WTC11 (cell line): ENCODE measurements around the gene CMC4. TPM values are rescaled to one million over a fixed set of nuclear protein-coding genes. Genes with fewer than 3 reads are reported as not detected.

Experiments used
- ATAC-seq: fragments of 200-7000 bp; cut with Tn5 transposase; 2 replicates; pipeline ENCODE4 v1.10.0; 2021; ENCODE audit warnings: mild to moderate bottlenecking, moderate library complexity
- CTCF ChIA-PET: fragments of 300-600 bp; sonication (Branson Sonifier 250); formaldehyde crosslinking; loops from one replicate; lab custom pipeline; 2021; ENCODE audit warnings: antibody characterized with exemption; lab: Charles Lee
- POLR2A ChIA-PET: fragments of 350-600 bp; sonication (Branson Sonifier 250); formaldehyde crosslinking; loops from one replicate; lab custom pipeline; 2021; ENCODE audit warnings: antibody characterized with exemption; lab: Charles Lee
- DNase-seq: peaks from one replicate; pipeline ENCODE4 v3.0.0; 2021; ENCODE audit warnings: low spot score
- H3K27ac Mint-ChIP-seq: 2 replicates; pipeline ENCODE4 v1.8.0; 2021; ENCODE audit warnings: mixed read lengths
- H3K27me3 Mint-ChIP-seq: 2 replicates; pipeline ENCODE4 v1.8.0; 2021; ENCODE audit warnings: low read depth, mild to moderate bottlenecking, moderate library complexity, mixed read lengths
- H3K36me3 Mint-ChIP-seq: 2 replicates; pipeline ENCODE4 v1.8.0; 2021; ENCODE audit warnings: mixed read lengths
- H3K4me1 Mint-ChIP-seq: 2 replicates; pipeline ENCODE4 v1.8.0; 2022; ENCODE audit warnings: mixed read lengths
- H3K4me3 Mint-ChIP-seq: 2 replicates; pipeline ENCODE4 v1.8.0; 2021; ENCODE audit warnings: mild to moderate bottlenecking, moderate library complexity, mixed read lengths
- H3K9me3 Mint-ChIP-seq: 2 replicates; pipeline ENCODE4 v1.8.0; 2021; ENCODE audit warnings: mixed read lengths
- ATF3 ChIP-seq: sonication (generic); formaldehyde crosslinking; conservative IDR thresholded peaks from 2 replicates; pipeline ENCODE4 v1.8.1; 2022; ENCODE audit warnings: mild to moderate bottlenecking, missing genetic modification reagents
- ATF6 ChIP-seq: sonication (generic); formaldehyde crosslinking; IDR thresholded peaks from 2 replicates; pipeline ENCODE4 v1.8.1; 2023; ENCODE audit warnings: mild to moderate bottlenecking, missing genetic modification reagents
- CREB1 ChIP-seq: sonication (generic); formaldehyde crosslinking; IDR thresholded peaks from 2 replicates; pipeline ENCODE4 v1.8.0; 2023; ENCODE audit warnings: mild to moderate bottlenecking, missing genetic modification reagents
- CREM ChIP-seq: sonication (generic); formaldehyde crosslinking; IDR thresholded peaks from 2 replicates; pipeline ENCODE4 v1.8.1; 2022; ENCODE audit warnings: mild to moderate bottlenecking, missing genetic modification reagents, moderate library complexity
- E2F5 ChIP-seq: sonication (generic); formaldehyde crosslinking; IDR thresholded peaks from 2 replicates; pipeline ENCODE4 v1.8.1; 2022; ENCODE audit warnings: mild to moderate bottlenecking, moderate library complexity, missing genetic modification reagents
- ERG ChIP-seq: fragments of 250-450 bp; sonication (Bioruptor Pico); IDR thresholded peaks from 2 replicates; pipeline ENCODE4 v1.8.0; 2021; ENCODE audit warnings: mild to moderate bottlenecking
- PRDM15 ChIP-seq: sonication (generic); formaldehyde crosslinking; IDR thresholded peaks from 2 replicates; pipeline ENCODE4 v1.8.0; 2022; ENCODE audit warnings: missing genetic modification reagents
- RORB ChIP-seq: fragments of 250-450 bp; sonication (Bioruptor Pico); IDR thresholded peaks from 2 replicates; pipeline ENCODE4 v1.9.0; 2021; ENCODE audit warnings: mild to moderate bottlenecking
- SMAD3 ChIP-seq: sonication (generic); formaldehyde crosslinking; IDR thresholded peaks from 2 replicates; pipeline ENCODE4 v1.8.0; 2022; ENCODE audit warnings: missing genetic modification reagents, mild to moderate bottlenecking, borderline replicate concordance
- SMAD4 ChIP-seq: sonication (generic); formaldehyde crosslinking; IDR thresholded peaks from 2 replicates; pipeline ENCODE4 v1.8.0; 2022; ENCODE audit warnings: mild to moderate bottlenecking, missing genetic modification reagents
- TCF7 ChIP-seq: sonication (generic); formaldehyde crosslinking; IDR thresholded peaks from 2 replicates; pipeline ENCODE4 v1.8.0; 2022; ENCODE audit warnings: mild to moderate bottlenecking, low read depth, missing genetic modification reagents, moderate library complexity
- TEAD1 ChIP-seq: sonication (generic); formaldehyde crosslinking; IDR thresholded peaks from 2 replicates; pipeline ENCODE4 v1.8.0; 2022; ENCODE audit warnings: mild to moderate bottlenecking, missing genetic modification reagents
- TP53 ChIP-seq: sonication (generic); formaldehyde crosslinking; IDR thresholded peaks from 2 replicates; pipeline ENCODE4 v1.8.1; 2023; ENCODE audit warnings: mild to moderate bottlenecking, missing genetic modification reagents
- ZNF121 ChIP-seq: sonication (generic); formaldehyde crosslinking; IDR thresholded peaks from 2 replicates; pipeline ENCODE4 v1.8.0; 2023; ENCODE audit warnings: missing genetic modification reagents
- ZNF219 ChIP-seq: sonication (generic); formaldehyde crosslinking; IDR thresholded peaks from 2 replicates; pipeline ENCODE4 v1.8.0; 2023; ENCODE audit warnings: missing genetic modification reagents, mild to moderate bottlenecking, borderline replicate concordance
- ZNF396 ChIP-seq: fragments of 250-450 bp; sonication (Bioruptor Pico); IDR thresholded peaks from 2 replicates; pipeline ENCODE4 v1.8.0; 2021; ENCODE audit warnings: mild to moderate bottlenecking, moderate library complexity, borderline replicate concordance
- ZNF416 ChIP-seq: fragments of 250-450 bp; sonication (Bioruptor Pico); IDR thresholded peaks from 2 replicates; pipeline ENCODE4 v1.9.0; 2021; ENCODE audit warnings: mild to moderate bottlenecking, inconsistent platforms
- ZNF425 ChIP-seq: fragments of 250-450 bp; sonication (Bioruptor Pico); conservative IDR thresholded peaks from 2 replicates; pipeline ENCODE4 v1.9.0; 2021; ENCODE audit warnings: mild to moderate bottlenecking
- total RNA-seq: library from RNA; stranded (reverse); gene quantifications from 3 replicates; pipeline ENCODE4 v1.2.3, GENCODE V29; 2021

CMC4 gene
- total RNA-seq, 1 experiment from 2014 or later = 3.0 TPM

GRCh38 chrX:155023907-155024833, 46.8 kb downstream of the CMC4 start:
- Mint-ChIP-seq H3K4me1 (peaks cover 13% of the 10 kb centered on the region), H3K36me3 (no peaks in the 10 kb centered on the region), H3K27ac (no peak overlapping the region), H3K27me3 (no peaks in the 10 kb centered on the region), H3K4me3 (no peak overlapping the region), H3K9me3 (no peaks in the 10 kb centered on the region)
- POLR2A ChIA-PET = no interaction called here
- no peak for TF ChIP-seq ATF3 (CRISPR knock-in tag)
- no peak for TF ChIP-seq TEAD1 (CRISPR knock-in tag)
- no peak for TF ChIP-seq SMAD3 (CRISPR knock-in tag)
- TF ChIP-seq ZNF416 = no peak
- TF ChIP-seq PRDM15 = no peak
- TF ChIP-seq RORB (CRISPR knock-in tag) = no peak
- no peak for TF ChIP-seq TP53 (CRISPR knock-in tag)
- TF ChIP-seq ERG = no peak
- no peak for TF ChIP-seq CREB1 (CRISPR knock-in tag)
- no peak for TF ChIP-seq ZNF219 (CRISPR knock-in tag)
- no peak for TF ChIP-seq TCF7 (CRISPR knock-in tag)
- no peak for TF ChIP-seq ATF6 (CRISPR knock-in tag)
- TF ChIP-seq ZNF396 (CRISPR knock-in tag) = no peak
- no peak for DNase-seq
- CTCF ChIA-PET = no interaction called here
- ATAC-seq = no peak

- TF ChIP-seq ZNF121 (no peak), ERG (no peak), ZNF425 (CRISPR knock-in tag) (no peak), CREM (CRISPR knock-in tag) (no peak), SMAD4 (CRISPR knock-in tag) (no peak), E2F5 (no peak)
- ATAC-seq = no peak
- DNase-seq = no peak
- ChIA-PET POLR2A (no interaction called here), CTCF (no interaction called here)
- Mint-ChIP-seq H3K36me3 (no peaks in the 10 kb centered on the region), H3K9me3 (no peaks in the 10 kb centered on the region), H3K4me3 (no peak within 1 kb of the TSS), H3K27ac (no peak within 1 kb of the TSS), H3K4me1 (peaks cover 8% of the 10 kb centered on the region), H3K27me3 (no peaks in the 10 kb centered on the region)
Measured at GRCh38 chrX:155022585-155022984, 48.4 kb downstream of the CMC4 start, which contains the start of gene F8. F8 (minus strand) TSS chrX:155022723; CDS start chrX:155022552, 171 bp downstream.
